ENCODE measurements around the gene TTC1.
"Not testable (repeated sequence)": the region's sequence is repeated elsewhere in the genome, so short reads cannot be mapped to it uniquely, and the experiment has no call there.

TTC1 gene

GRCh38 chr5:160064995-160065614, 56.2 kb downstream of the TTC1 start:
- H3K27me3 ChIP-seq (ENCODE audit: control insufficient read depth, insufficient read depth, low read length) = no peaks in the 10 kb centered on the region
- H3K36me3 ChIP-seq (ENCODE audit: control insufficient read depth, insufficient read depth, low read length) = peaks cover 48% of the 10 kb centered on the region
- H3K4me3 ChIP-seq (ENCODE audit: low read depth, low read length) = no peak overlapping the region
- no peak overlapping the region for H3K9ac ChIP-seq (ENCODE audit: low read length)
- H3K27ac ChIP-seq (ENCODE audit: low read depth, low read length) = no peak overlapping the region
- H3K4me1 ChIP-seq (ENCODE audit: control insufficient read depth, insufficient read depth, low read length) = peaks cover 6% of the 10 kb centered on the region
- no peaks in the 10 kb centered on the region for H3K9me3 ChIP-seq (ENCODE audit: control insufficient read depth, insufficient read depth, low read depth, low read length)

- not testable (repeated sequence) for H3K9ac ChIP-seq (ENCODE audit: low read length); H3K9me3 ChIP-seq (ENCODE audit: control insufficient read depth, insufficient read depth, low read depth, low read length); H3K4me3 ChIP-seq (ENCODE audit: low read depth, low read length); H3K4me1 ChIP-seq (ENCODE audit: control insufficient read depth, insufficient read depth, low read length); H3K27ac ChIP-seq (ENCODE audit: low read depth, low read length); H3K27me3 ChIP-seq (ENCODE audit: control insufficient read depth, insufficient read depth, low read length)
- H3K36me3 ChIP-seq (ENCODE audit: control insufficient read depth, insufficient read depth, low read length) = peaks cover 18% of the 10 kb centered on the region
Observed at GRCh38 chr5:160069120-160069519, 60.2 kb downstream of the TTC1 start.

GRCh38 chr5:160071516-160071915, 62.6 kb downstream of the TTC1 start:
- no peak overlapping the region for H3K9ac ChIP-seq (ENCODE audit: low read length)
- no peak overlapping the region for H3K27ac ChIP-seq (ENCODE audit: low read depth, low read length)
- no peaks in the 10 kb centered on the region for H3K27me3 ChIP-seq (ENCODE audit: control insufficient read depth, insufficient read depth, low read length)
- H3K4me1 ChIP-seq (ENCODE audit: control insufficient read depth, insufficient read depth, low read length) = peaks cover 6% of the 10 kb centered on the region
- no peak overlapping the region for H3K4me3 ChIP-seq (ENCODE audit: low read depth, low read length)
- peaks cover 9% of the 10 kb centered on the region for H3K36me3 ChIP-seq (ENCODE audit: control insufficient read depth, insufficient read depth, low read length)
- H3K9me3 ChIP-seq (ENCODE audit: control insufficient read depth, insufficient read depth, low read depth, low read length) = no peaks in the 10 kb centered on the region

- Histone ChIP-seq H3K4me3 (ENCODE audit: low read depth, low read length) (no peak overlapping the region), H3K36me3 (ENCODE audit: control insufficient read depth, insufficient read depth, low read length) (peaks cover 9% of the 10 kb centered on the region), H3K27ac (ENCODE audit: low read depth, low read length) (no peak overlapping the region), H3K9me3 (ENCODE audit: control insufficient read depth, insufficient read depth, low read depth, low read length) (no peaks in the 10 kb centered on the region), H3K4me1 (ENCODE audit: control insufficient read depth, insufficient read depth, low read length) (peaks cover 6% of the 10 kb centered on the region), H3K27me3 (ENCODE audit: control insufficient read depth, insufficient read depth, low read length) (no peaks in the 10 kb centered on the region), H3K9ac (ENCODE audit: low read length) (no peak overlapping the region)
Observed at GRCh38 chr5:160071916-160072315, 63.0 kb downstream of the TTC1 start.

GRCh38 chr5:160075073-160075472, 66.1 kb downstream of the TTC1 start:
- no peaks in the 10 kb centered on the region for H3K27me3 ChIP-seq (ENCODE audit: control insufficient read depth, insufficient read depth, low read length)
- peaks cover 23% of the 10 kb centered on the region for H3K36me3 ChIP-seq (ENCODE audit: control insufficient read depth, insufficient read depth, low read length)
- H3K4me3 ChIP-seq (ENCODE audit: low read depth, low read length) = no peak overlapping the region
- H3K4me1 ChIP-seq (ENCODE audit: control insufficient read depth, insufficient read depth, low read length) = no peaks in the 10 kb centered on the region; the same call in 1 of the 2 replicates
- H3K27ac ChIP-seq (ENCODE audit: low read depth, low read length) = no peak overlapping the region
- H3K9me3 ChIP-seq (ENCODE audit: control insufficient read depth, insufficient read depth, low read depth, low read length) = no peaks in the 10 kb centered on the region
- no peak overlapping the region for H3K9ac ChIP-seq (ENCODE audit: low read length)

GRCh38 chr5:160076997-160077396, 68.1 kb downstream of the TTC1 start:
- Histone ChIP-seq H3K9ac (ENCODE audit: low read length) (no peak overlapping the region), H3K27me3 (ENCODE audit: control insufficient read depth, insufficient read depth, low read length) (no peaks in the 10 kb centered on the region), H3K36me3 (ENCODE audit: control insufficient read depth, insufficient read depth, low read length) (peaks cover 23% of the 10 kb centered on the region), H3K9me3 (ENCODE audit: control insufficient read depth, insufficient read depth, low read depth, low read length) (no peaks in the 10 kb centered on the region), H3K27ac (ENCODE audit: low read depth, low read length) (no peak overlapping the region), H3K4me3 (ENCODE audit: low read depth, low read length) (no peak overlapping the region), H3K4me1 (ENCODE audit: control insufficient read depth, insufficient read depth, low read length) (peaks cover 10% of the 10 kb centered on the region)

- no peak overlapping the region for H3K4me3 ChIP-seq (ENCODE audit: low read depth, low read length)
- H3K4me1 ChIP-seq (ENCODE audit: control insufficient read depth, insufficient read depth, low read length) = peaks cover 22% of the 10 kb centered on the region
- H3K9ac ChIP-seq (ENCODE audit: low read length) = no peak overlapping the region
- peaks cover 23% of the 10 kb centered on the region for H3K36me3 ChIP-seq (ENCODE audit: control insufficient read depth, insufficient read depth, low read length)
- H3K27me3 ChIP-seq (ENCODE audit: control insufficient read depth, insufficient read depth, low read length) = no peaks in the 10 kb centered on the region
- no peaks in the 10 kb centered on the region for H3K9me3 ChIP-seq (ENCODE audit: control insufficient read depth, insufficient read depth, low read depth, low read length)
- 0 out of 2 replicates have a peak overlapping the region, but pooled peaks have one; percentile 34 for H3K27ac ChIP-seq (ENCODE audit: low read depth, low read length)
Observed at GRCh38 chr5:160079753-160080152, 70.8 kb downstream of the TTC1 start.

GRCh38 chr5:160081495-160081894, 72.6 kb downstream of the TTC1 start:
- Histone ChIP-seq H3K27me3 (ENCODE audit: control insufficient read depth, insufficient read depth, low read length) (no peaks in the 10 kb centered on the region), H3K4me3 (ENCODE audit: low read depth, low read length) (no peak overlapping the region), H3K9ac (ENCODE audit: low read length) (no peak overlapping the region), H3K36me3 (ENCODE audit: control insufficient read depth, insufficient read depth, low read length) (peaks cover 16% of the 10 kb centered on the region), H3K9me3 (ENCODE audit: control insufficient read depth, insufficient read depth, low read depth, low read length) (no peaks in the 10 kb centered on the region), H3K27ac (ENCODE audit: low read depth, low read length) (no peak overlapping the region), H3K4me1 (ENCODE audit: control insufficient read depth, insufficient read depth, low read length) (peaks cover 22% of the 10 kb centered on the region)

GRCh38 chr5:160082614-160083500, 73.9 kb downstream of the TTC1 start:
- Histone ChIP-seq H3K9me3 (ENCODE audit: control insufficient read depth, insufficient read depth, low read depth, low read length) (no peaks in the 10 kb centered on the region), H3K27me3 (ENCODE audit: control insufficient read depth, insufficient read depth, low read length) (no peaks in the 10 kb centered on the region), H3K36me3 (ENCODE audit: control insufficient read depth, insufficient read depth, low read length) (peaks cover 13% of the 10 kb centered on the region), H3K4me1 (ENCODE audit: control insufficient read depth, insufficient read depth, low read length) (peaks cover 27% of the 10 kb centered on the region), H3K4me3 (ENCODE audit: low read depth, low read length) (no peak overlapping the region), H3K27ac (ENCODE audit: low read depth, low read length) (no peak overlapping the region), H3K9ac (ENCODE audit: low read length) (no peak overlapping the region)

- Histone ChIP-seq H3K9me3 (ENCODE audit: control insufficient read depth, insufficient read depth, low read depth, low read length) (no peaks in the 10 kb centered on the region), H3K4me3 (ENCODE audit: low read depth, low read length) (no peak overlapping the region), H3K27ac (ENCODE audit: low read depth, low read length) (no peak overlapping the region), H3K9ac (ENCODE audit: low read length) (no peak overlapping the region), H3K27me3 (ENCODE audit: control insufficient read depth, insufficient read depth, low read length) (no peaks in the 10 kb centered on the region), H3K4me1 (ENCODE audit: control insufficient read depth, insufficient read depth, low read length) (peaks cover 27% of the 10 kb centered on the region), H3K36me3 (ENCODE audit: control insufficient read depth, insufficient read depth, low read length) (peaks cover 6% of the 10 kb centered on the region)
Observed at GRCh38 chr5:160083501-160083900, 74.6 kb downstream of the TTC1 start.

GRCh38 chr5:160084144-160084543, 75.2 kb downstream of the TTC1 start:
- no peaks in the 10 kb centered on the region for H3K9me3 ChIP-seq (ENCODE audit: control insufficient read depth, insufficient read depth, low read depth, low read length)
- H3K4me3 ChIP-seq (ENCODE audit: low read depth, low read length) = no peak overlapping the region
- H3K27ac ChIP-seq (ENCODE audit: low read depth, low read length) = no peak overlapping the region
- H3K27me3 ChIP-seq (ENCODE audit: control insufficient read depth, insufficient read depth, low read length) = no peaks in the 10 kb centered on the region
- H3K9ac ChIP-seq (ENCODE audit: low read length) = no peak overlapping the region
- H3K36me3 ChIP-seq (ENCODE audit: control insufficient read depth, insufficient read depth, low read length) = peaks cover under 1% of the 10 kb centered on the region; the same call in 1 of the 2 replicates
- H3K4me1 ChIP-seq (ENCODE audit: control insufficient read depth, insufficient read depth, low read length) = peaks cover 27% of the 10 kb centered on the region
